GM23248 (cell line): Measurements from ENCODE around the gene BMERB1.

Experiments
- EZH2 ChIP-seq: fragments of 200-600 bp; sonication (generic); IDR thresholded peaks from 2 replicates; pipeline ENCODE4 v1.6.1; 2018; ENCODE audit warnings: antibody characterized with exemption, mild to moderate bottlenecking; ENCODE audit not compliant: insufficient read depth, poor library complexity, severe bottlenecking
- EZH2phosphoT487 ChIP-seq: fragments of 200-600 bp; sonication (generic); IDR thresholded peaks from 2 replicates; pipeline ENCODE4 v1.6.1; 2018; ENCODE audit warnings: antibody characterized with exemption, moderate library complexity, mild to moderate bottlenecking, low read depth; ENCODE audit not compliant: insufficient read depth

DNA sequence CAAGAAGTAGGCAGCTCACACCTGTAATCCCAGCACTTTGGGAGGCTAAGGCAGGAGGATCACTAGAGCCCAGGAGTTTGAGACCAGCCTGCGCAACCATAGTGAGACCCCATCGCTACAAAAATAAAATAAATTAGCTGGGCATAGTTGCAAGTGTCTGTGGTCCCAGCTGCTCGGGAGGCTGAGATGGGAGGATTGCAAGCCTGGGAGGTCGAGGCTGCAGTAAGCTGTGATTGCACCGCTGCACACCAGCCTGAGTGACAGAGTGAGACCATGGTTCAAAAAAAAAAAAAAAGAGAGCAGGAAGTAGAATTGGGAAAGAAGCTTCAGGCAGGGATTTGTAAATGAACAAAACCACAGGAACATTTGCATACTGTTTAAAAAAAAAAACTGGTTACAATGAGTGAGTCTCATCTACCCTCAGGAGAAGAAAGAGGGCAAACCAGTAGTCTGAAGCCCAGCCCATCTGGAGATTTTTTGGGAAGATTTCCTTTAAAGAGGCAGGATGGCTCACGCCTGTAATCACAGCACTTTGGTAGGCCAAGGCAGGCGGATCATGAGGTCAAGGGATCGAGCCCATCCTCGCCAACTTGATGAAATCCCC, 30.9 kb upstream of the BMERB1 start:
- TF ChIP-seq EZH2 = no peak
- TF ChIP-seq EZH2phosphoT487 = no peak
